GM18526 (cell line): ENCODE results near the gene POU2AF1.

Source experiments
- POLR2A ChIP-seq: IDR thresholded peaks from 3 replicates; pipeline ENCODE4 v1.6.1; 2011; ENCODE audit not compliant: insufficient read length; ENCODE audit errors: extremely low read depth

Gene POU2AF1

GRCh38 chr11:111378185-111378860 is 752 bp downstream of the POU2AF1 start:
- no peak for TF ChIP-seq POLR2A

- TF ChIP-seq POLR2A = peak; percentile 28
These were observed 2.7 kb downstream of the POU2AF1 start for GRCh38 chr11:111376181-111376871.

- no peak for TF ChIP-seq POLR2A
These were observed 5.5 kb downstream of the POU2AF1 start for GRCh38 chr11:111373590-111373989.

- no peak for TF ChIP-seq POLR2A
These were observed 6.5 kb downstream of the POU2AF1 start for GRCh38 chr11:111372538-111372937.

- no peak for TF ChIP-seq POLR2A
These were observed 8.0 kb downstream of the POU2AF1 start for GRCh38 chr11:111370902-111371578.

GRCh38 chr11:111370270-111370901 is 8.7 kb downstream of the POU2AF1 start:
- TF ChIP-seq POLR2A = no peak

- TF ChIP-seq POLR2A = no peak
These were observed 10.9 kb downstream of the POU2AF1 start for GRCh38 chr11:111368285-111368560.

GRCh38 chr11:111367411-111368284 is 11.4 kb downstream of the POU2AF1 start:
- no peak for TF ChIP-seq POLR2A

- no peak for TF ChIP-seq POLR2A
These were observed 12.3 kb downstream of the POU2AF1 start for GRCh38 chr11:111366560-111367410.

- peak; percentile 18 for TF ChIP-seq POLR2A
These were observed 13.1 kb downstream of the POU2AF1 start for GRCh38 chr11:111365722-111366559.

GRCh38 chr11:111364503-111364902 is 14.6 kb downstream of the POU2AF1 start:
- TF ChIP-seq POLR2A = peak; percentile 38

- no peak for TF ChIP-seq POLR2A
These were observed 15.1 kb downstream of the POU2AF1 start for GRCh38 chr11:111363985-111364384.

GRCh38 chr11:111362887-111363411 is 16.1 kb downstream of the POU2AF1 start:
- no peak for TF ChIP-seq POLR2A

GRCh38 chr11:111361874-111362273 is 17.2 kb downstream of the POU2AF1 start:
- no peak for TF ChIP-seq POLR2A
